SJSA1 (cell line): Measurements from ENCODE around the gene TCOF1. TPM values are rescaled to one million over a fixed set of nuclear protein-coding genes. Genes with fewer than 3 reads are reported as not detected.

Experiments
- DNase-seq, 2 experiments: peaks; one replicate each; pipeline ENCODE4 v3.0.0-alpha.2; 2015 to 2020; ENCODE audit warnings: low spot score in 2 of 2, low read depth in 1 of 2
- H3K27ac ChIP-seq: fragments of 250-450 bp; sonication (Bioruptor Pico); 2 replicates; pipeline ENCODE4 v1.5.1; 2020; ENCODE audit warnings: mild to moderate bottlenecking, moderate library complexity
- H3K27me3 ChIP-seq: fragments of 250-450 bp; sonication (Bioruptor Pico); replicated peaks from 2 replicates; pipeline ENCODE4 v1.5.1; 2020; ENCODE audit warnings: mild to moderate bottlenecking, moderate library complexity
- H3K36me3 ChIP-seq: fragments of 250-450 bp; sonication (Bioruptor Pico); 2 replicates; pipeline ENCODE4 v1.5.1; 2020; ENCODE audit warnings: mild to moderate bottlenecking
- H3K4me1 ChIP-seq: fragments of 250-450 bp; sonication (Bioruptor Pico); replicated peaks from 2 replicates; pipeline ENCODE4 v1.6.1; 2021; ENCODE audit warnings: mild to moderate bottlenecking
- H3K4me3 ChIP-seq: fragments of 250-450 bp; sonication (Bioruptor Pico); 2 replicates; pipeline ENCODE4 v1.5.1; 2020; ENCODE audit warnings: mild to moderate bottlenecking
- H3K9me3 ChIP-seq: fragments of 250-450 bp; sonication (Bioruptor Pico); replicated peaks from 2 replicates; pipeline ENCODE4 v1.5.1; 2020; ENCODE audit warnings: mild to moderate bottlenecking
- total RNA-seq: library from RNA; depleted of rRNA; stranded (reverse); fragments of >200 nt; shearing (Covaris generic); gene quantifications from 2 replicates; pipeline ENCODE4 v1.2.3, GENCODE V29; 2014

The TCOF1 gene
- total RNA-seq, 1 experiment from 2014 or later = 67.2 TPM

- no peak for DNase-seq
- Histone ChIP-seq H3K27ac (no peak overlapping the region), H3K9me3 (no peaks in the 10 kb centered on the region), H3K27me3 (no peaks in the 10 kb centered on the region), H3K36me3 (peaks cover 94% of the 10 kb centered on the region), H3K4me3 (no peak overlapping the region), H3K4me1 (peaks cover 11% of the 10 kb centered on the region)
Observed at GRCh38 chr5:150394912-150395687, 37.6 kb downstream of the TCOF1 start.

GRCh38 chr5:150395688-150395975 is 38.1 kb downstream of the TCOF1 start:
- H3K4me3 ChIP-seq = no peak overlapping the region
- H3K27ac ChIP-seq = no peak overlapping the region
- DNase-seq = no peak
- no peaks in the 10 kb centered on the region for H3K27me3 ChIP-seq
- H3K9me3 ChIP-seq = no peaks in the 10 kb centered on the region
- peaks cover 96% of the 10 kb centered on the region for H3K36me3 ChIP-seq
- H3K4me1 ChIP-seq = peaks cover 11% of the 10 kb centered on the region

GRCh38 chr5:150396267-150396666 is 38.8 kb downstream of the TCOF1 start:
- H3K4me3 ChIP-seq = no peak overlapping the region
- peaks cover 96% of the 10 kb centered on the region for H3K36me3 ChIP-seq
- no peaks in the 10 kb centered on the region for H3K9me3 ChIP-seq
- no peak for DNase-seq
- H3K4me1 ChIP-seq = peaks cover 11% of the 10 kb centered on the region
- no peaks in the 10 kb centered on the region for H3K27me3 ChIP-seq
- H3K27ac ChIP-seq = no peak overlapping the region

GRCh38 chr5:150397146-150397781 is 39.8 kb downstream of the TCOF1 start:
- DNase-seq = peak in 1 of 2 experiments; percentile 53
- H3K27ac ChIP-seq = no peak overlapping the region
- no peaks in the 10 kb centered on the region for H3K9me3 ChIP-seq
- H3K36me3 ChIP-seq = peaks cover 93% of the 10 kb centered on the region
- H3K27me3 ChIP-seq = no peaks in the 10 kb centered on the region
- peaks cover 11% of the 10 kb centered on the region for H3K4me1 ChIP-seq
- no peak overlapping the region for H3K4me3 ChIP-seq

- no peak for DNase-seq
- H3K36me3 ChIP-seq = peaks cover 93% of the 10 kb centered on the region
Observed at GRCh38 chr5:150397782-150398721, 40.6 kb downstream of the TCOF1 start.

GRCh38 chr5:150398722-150399523 is 41.4 kb downstream of the TCOF1 start:
- peaks cover 7% of the 10 kb centered on the region for H3K4me1 ChIP-seq
- H3K27ac ChIP-seq = no peak overlapping the region
- no peak overlapping the region for H3K4me3 ChIP-seq
- DNase-seq = no peak
- no peaks in the 10 kb centered on the region for H3K27me3 ChIP-seq
- H3K36me3 ChIP-seq = peaks cover 87% of the 10 kb centered on the region
- H3K9me3 ChIP-seq = no peaks in the 10 kb centered on the region

More at GRCh38 chr5:150397782-150398721, 40.6 kb downstream of the TCOF1 start:
- Histone ChIP-seq H3K27me3 (no peaks in the 10 kb centered on the region), H3K4me3 (no peak overlapping the region), H3K9me3 (no peaks in the 10 kb centered on the region), H3K4me1 (peaks cover 11% of the 10 kb centered on the region), H3K27ac (no peak overlapping the region)

GRCh38 chr5:150399524-150400211 is 42.2 kb downstream of the TCOF1 start:
- Histone ChIP-seq H3K27me3 (no peaks in the 10 kb centered on the region), H3K4me1 (no peaks in the 10 kb centered on the region; the same call in 1 of the 2 replicates), H3K27ac (no peak overlapping the region), H3K4me3 (no peak overlapping the region), H3K36me3 (peaks cover 80% of the 10 kb centered on the region), H3K9me3 (no peaks in the 10 kb centered on the region)
- no peak for DNase-seq

GRCh38 chr5:150400316-150401075 is 43.0 kb downstream of the TCOF1 start:
- no peaks in the 10 kb centered on the region for H3K9me3 ChIP-seq
- H3K36me3 ChIP-seq = peaks cover 71% of the 10 kb centered on the region
- DNase-seq = no peak
- no peaks in the 10 kb centered on the region for H3K27me3 ChIP-seq
- no peak overlapping the region for H3K4me3 ChIP-seq
- no peaks in the 10 kb centered on the region for H3K4me1 ChIP-seq
- no peak overlapping the region for H3K27ac ChIP-seq

GRCh38 chr5:150401076-150401375 is 43.5 kb downstream of the TCOF1 start:
- no peak overlapping the region for H3K4me3 ChIP-seq
- H3K9me3 ChIP-seq = no peaks in the 10 kb centered on the region
- no peak overlapping the region for H3K27ac ChIP-seq
- H3K36me3 ChIP-seq = peaks cover 66% of the 10 kb centered on the region
- H3K4me1 ChIP-seq = no peaks in the 10 kb centered on the region
- no peak for DNase-seq
- no peaks in the 10 kb centered on the region for H3K27me3 ChIP-seq

GRCh38 chr5:150401376-150402228 is 44.1 kb downstream of the TCOF1 start:
- Histone ChIP-seq H3K4me1 (no peaks in the 10 kb centered on the region), H3K9me3 (no peaks in the 10 kb centered on the region), H3K27ac (no peak overlapping the region), H3K27me3 (no peaks in the 10 kb centered on the region), H3K36me3 (peaks cover 60% of the 10 kb centered on the region), H3K4me3 (no peak overlapping the region)
- DNase-seq = no peak

GRCh38 chr5:150402229-150402773 is 44.8 kb downstream of the TCOF1 start:
- H3K9me3 ChIP-seq = no peaks in the 10 kb centered on the region
- no peaks in the 10 kb centered on the region for H3K27me3 ChIP-seq
- DNase-seq = no peak
- H3K4me3 ChIP-seq = no peak overlapping the region
- H3K27ac ChIP-seq = no peak overlapping the region
- peaks cover 55% of the 10 kb centered on the region for H3K36me3 ChIP-seq
- H3K4me1 ChIP-seq = no peaks in the 10 kb centered on the region
